ENCODE results near the gene MRPL44. TPM values are rescaled to one million over a fixed set of nuclear protein-coding genes. Genes with fewer than 3 reads are reported as not detected.

Gene MRPL44
- total RNA-seq, 1 experiment from 2014 or later: 24.8 TPM

DNA sequence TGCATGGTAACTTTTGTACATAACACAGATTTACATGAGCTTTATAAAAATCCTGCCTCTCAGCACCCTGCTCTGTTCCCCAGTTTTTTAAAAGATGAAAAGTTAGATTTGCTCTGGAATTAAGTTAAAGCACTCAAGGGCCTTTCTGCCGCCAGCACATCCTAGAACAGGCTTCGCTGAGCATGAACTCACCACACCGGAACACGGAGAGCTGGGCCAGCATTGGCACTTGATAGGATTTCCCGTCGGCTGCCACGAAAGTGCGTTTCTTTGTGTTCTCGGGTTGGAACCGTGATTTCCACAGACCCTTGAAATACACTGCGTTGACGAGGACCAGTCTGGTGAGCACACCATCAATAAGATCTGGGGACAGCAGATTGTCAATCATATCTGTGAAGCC lies 34.3 kb downstream of the MRPL44 start:
- H3K4me1 ChIP-seq (ENCODE audit: insufficient read depth, low read length): peaks cover 10% of the 10 kb centered on the region; the same call in 1 of the 2 replicates
- no TSS peak for BruUV-seq (replicated peaks)
- ChIA-PET CTCF (interaction anchor here (1.0 kb wide), 1 partner anchor 293 kb away, joined by 6 read pairs; no protein-coding TSS in a partner anchor), POLR2A (ENCODE audit: unreplicated experiment) (no interaction called here)
- H3K27ac ChIP-seq (ENCODE audit: low read length): no peak overlapping the region
- H3F3A ChIP-seq (ENCODE audit: low read length, unreplicated experiment): no peaks in the 10 kb centered on the region
- intact Hi-C loops (cut with micrococcal nuclease): loop anchor here (2.0 to 5.0 kb wide), 2 partner anchors 151 to 376 kb away; no protein-coding TSS in a partner anchor
- H3K9me2 ChIP-seq (replicated peaks; ENCODE audit: low read length): no peaks in the 10 kb centered on the region
- H4K20me1 ChIP-seq (ENCODE audit: low read length): no peaks in the 10 kb centered on the region
- H3K79me2 ChIP-seq (ENCODE audit: low read length): no peaks in the 10 kb centered on the region
- H3K36me3 ChIP-seq (ENCODE audit: low read depth, low read length): no peaks in the 10 kb centered on the region
- ATAC-seq (no peak), DNase-seq (no peak)
- H3K4me3 ChIP-seq (ENCODE audit: low read length): no peak overlapping the region
- no peaks in the 10 kb centered on the region for H3K9me3 ChIP-seq (ENCODE audit: low read length)
- no peaks in the 10 kb centered on the region for H3K27me3 ChIP-seq (ENCODE audit: low read length)
- TF ChIP-seq, protein P1, sequence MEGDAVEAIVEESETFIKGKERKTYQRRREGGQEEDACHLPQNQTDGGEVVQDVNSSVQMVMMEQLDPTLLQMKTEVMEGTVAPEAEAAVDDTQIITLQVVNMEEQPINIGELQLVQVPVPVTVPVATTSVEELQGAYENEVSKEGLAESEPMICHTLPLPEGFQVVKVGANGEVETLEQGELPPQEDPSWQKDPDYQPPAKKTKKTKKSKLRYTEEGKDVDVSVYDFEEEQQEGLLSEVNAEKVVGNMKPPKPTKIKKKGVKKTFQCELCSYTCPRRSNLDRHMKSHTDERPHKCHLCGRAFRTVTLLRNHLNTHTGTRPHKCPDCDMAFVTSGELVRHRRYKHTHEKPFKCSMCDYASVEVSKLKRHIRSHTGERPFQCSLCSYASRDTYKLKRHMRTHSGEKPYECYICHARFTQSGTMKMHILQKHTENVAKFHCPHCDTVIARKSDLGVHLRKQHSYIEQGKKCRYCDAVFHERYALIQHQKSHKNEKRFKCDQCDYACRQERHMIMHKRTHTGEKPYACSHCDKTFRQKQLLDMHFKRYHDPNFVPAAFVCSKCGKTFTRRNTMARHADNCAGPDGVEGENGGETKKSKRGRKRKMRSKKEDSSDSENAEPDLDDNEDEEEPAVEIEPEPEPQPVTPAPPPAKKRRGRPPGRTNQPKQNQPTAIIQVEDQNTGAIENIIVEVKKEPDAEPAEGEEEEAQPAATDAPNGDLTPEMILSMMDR (conservative IDR thresholded peaks at IDR 0.05; ENCODE audit: low read depth, low read length): no peak
- TF ChIP-seq EZH2phosphoT487 (IDR thresholded peaks at IDR 0.05; ENCODE audit: borderline replicate concordance, low read length) (no peak), EZH2 (IDR thresholded peaks at IDR 0.05; ENCODE audit: low read length, unreplicated experiment) (no peak)
- no peak overlapping the region for H3K4me2 ChIP-seq (ENCODE audit: low read length)
- H3K9ac ChIP-seq (ENCODE audit: low read length): no peak overlapping the region
- no peak overlapping the region for H2AFZ ChIP-seq (ENCODE audit: low read length)

DNA sequence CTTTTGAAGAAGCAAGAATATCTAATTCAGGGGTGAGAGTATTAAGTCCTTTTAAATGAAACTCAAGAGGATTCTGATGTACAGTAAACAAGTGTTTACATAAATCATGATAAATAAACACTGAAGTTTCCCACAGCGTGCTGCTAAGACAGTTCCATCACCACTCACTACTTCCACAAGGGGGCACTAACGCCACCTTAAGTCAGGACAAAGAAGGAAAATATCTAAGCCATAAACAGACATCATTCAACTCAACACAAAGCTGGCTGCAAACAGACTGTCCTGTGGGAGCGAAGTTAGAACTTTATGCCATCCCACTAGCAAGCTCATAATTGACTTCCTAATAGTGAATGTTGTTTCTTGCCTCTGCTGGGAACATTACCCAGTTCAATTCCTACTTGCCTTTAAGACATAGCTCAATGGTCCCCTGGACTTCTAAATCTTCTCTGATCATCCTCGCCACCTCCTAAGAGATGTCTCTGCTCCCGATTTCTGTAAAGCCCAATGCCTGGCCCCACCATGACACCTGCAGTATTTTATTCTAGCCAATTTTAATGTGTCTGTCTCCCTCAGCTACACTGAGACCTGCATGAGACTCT lies 36.5 kb downstream of the MRPL44 start:
- ChIA-PET CTCF (interaction anchor here (0.6 to 1.6 kb wide), 10 partner anchors 16 to 303 kb away, joined by 3 to 33 read pairs (median 3); no protein-coding TSS in a partner anchor), POLR2A (ENCODE audit: unreplicated experiment) (no interaction called here)
- DNase-seq (peak; percentile 81), ATAC-seq (peak; percentile 67)
- Histone ChIP-seq H3K9ac (ENCODE audit: low read length) (no peak overlapping the region), H3K9me3 (ENCODE audit: low read length) (no peaks in the 10 kb centered on the region), H3K4me2 (ENCODE audit: low read length) (no peak overlapping the region), H3F3A (ENCODE audit: low read length, unreplicated experiment) (no peaks in the 10 kb centered on the region), H3K9me2 (replicated peaks; ENCODE audit: low read length) (no peaks in the 10 kb centered on the region), H3K4me3 (ENCODE audit: low read length) (no peak overlapping the region), H4K20me1 (ENCODE audit: low read length) (no peaks in the 10 kb centered on the region), H3K27ac (ENCODE audit: low read length) (no peak overlapping the region), H3K36me3 (ENCODE audit: low read depth, low read length) (no peaks in the 10 kb centered on the region), H3K79me2 (ENCODE audit: low read length) (no peaks in the 10 kb centered on the region), H2AFZ (ENCODE audit: low read length) (no peak overlapping the region), H3K4me1 (ENCODE audit: insufficient read depth, low read length) (peaks cover 10% of the 10 kb centered on the region; the same call in 1 of the 2 replicates), H3K27me3 (ENCODE audit: low read length) (no peaks in the 10 kb centered on the region)
- no TSS peak for BruUV-seq (replicated peaks)
- intact Hi-C loops (cut with micrococcal nuclease): loop anchor here (1.0 to 5.0 kb wide), 8 partner anchors 30 to 374 kb away; no protein-coding TSS in a partner anchor
- TF ChIP-seq EZH2 (IDR thresholded peaks at IDR 0.05; ENCODE audit: low read length, unreplicated experiment): no peak
- TF ChIP-seq, protein P1 (conservative IDR thresholded peaks at IDR 0.05; ENCODE audit: low read depth, low read length): peak; percentile 89

DNA sequence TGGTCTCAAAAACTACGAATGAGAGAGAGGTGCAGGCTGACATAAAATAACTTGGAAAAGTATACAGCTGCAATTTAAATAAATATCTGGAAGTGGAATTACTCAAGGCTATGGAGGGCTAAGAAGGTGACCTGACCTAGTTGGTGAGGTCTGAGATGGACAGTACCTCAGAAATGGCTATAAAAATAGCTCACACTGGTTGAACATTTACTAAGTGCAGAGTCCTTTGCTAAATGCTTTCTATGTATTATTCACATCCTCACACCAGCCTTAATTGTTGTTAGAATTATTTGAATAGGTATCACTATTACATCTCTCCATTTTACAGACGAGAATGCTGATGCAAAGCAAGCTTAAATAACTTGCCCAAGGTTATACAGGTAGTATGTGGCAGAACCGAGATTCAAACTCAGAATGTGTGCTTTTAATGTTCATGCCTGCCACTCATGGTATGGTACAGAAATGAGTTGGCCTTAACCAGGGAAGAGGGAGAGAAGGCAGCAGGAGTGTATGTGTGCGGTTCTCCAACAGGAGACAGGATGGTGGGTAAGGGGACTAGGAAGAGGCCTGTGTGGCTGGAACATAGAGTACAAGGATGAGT lies 37.4 kb downstream of the MRPL44 start:
- intact Hi-C loops (cut with micrococcal nuclease): loop anchor here (2.0 to 5.0 kb wide), 2 partner anchors 90 to 373 kb away; no protein-coding TSS in a partner anchor

More for the DNA sequence above, 37.4 kb downstream of the MRPL44 start:
- ATAC-seq: no peak
- POLR2A ChIA-PET (ENCODE audit: unreplicated experiment): no interaction called here
- no peaks in the 10 kb centered on the region for H3K9me2 ChIP-seq (replicated peaks; ENCODE audit: low read length)
- H3K4me3 ChIP-seq (ENCODE audit: low read length): no peak overlapping the region
- H3K79me2 ChIP-seq (ENCODE audit: low read length): no peaks in the 10 kb centered on the region
- DNase-seq: no peak
- CTCF ChIA-PET: interaction anchor here (1.5 kb wide), 1 partner anchor 290 kb away, joined by 10 read pairs; no protein-coding TSS in a partner anchor
- no peak for TF ChIP-seq EZH2 (IDR thresholded peaks at IDR 0.05; ENCODE audit: low read length, unreplicated experiment)
- TF ChIP-seq EZH2phosphoT487 (IDR thresholded peaks at IDR 0.05; ENCODE audit: borderline replicate concordance, low read length): no peak
- TF ChIP-seq, protein P1 (conservative IDR thresholded peaks at IDR 0.05; ENCODE audit: low read depth, low read length): no peak
- no peak overlapping the region for H2AFZ ChIP-seq (ENCODE audit: low read length)
- H3K27me3 ChIP-seq (ENCODE audit: low read length): no peaks in the 10 kb centered on the region
- H3F3A ChIP-seq (ENCODE audit: low read length, unreplicated experiment): no peaks in the 10 kb centered on the region
- no peak overlapping the region for H3K9ac ChIP-seq (ENCODE audit: low read length)
- no peaks in the 10 kb centered on the region for H4K20me1 ChIP-seq (ENCODE audit: low read length)
- peaks cover 6% of the 10 kb centered on the region; the same call in 1 of the 2 replicates for H3K4me1 ChIP-seq (ENCODE audit: insufficient read depth, low read length)
- no TSS peak for BruUV-seq (replicated peaks)
- H3K4me2 ChIP-seq (ENCODE audit: low read length): no peak overlapping the region
- no peak overlapping the region for H3K27ac ChIP-seq (ENCODE audit: low read length)
- no peaks in the 10 kb centered on the region for H3K9me3 ChIP-seq (ENCODE audit: low read length)
- H3K36me3 ChIP-seq (ENCODE audit: low read depth, low read length): no peaks in the 10 kb centered on the region
